Measurements from ENCODE around the gene JAML. TPM values are rescaled to one million over a fixed set of nuclear protein-coding genes. Genes with fewer than 3 reads are reported as not detected.

JAML gene
- total and polyA plus RNA-seq, 2 of the 8 experiments (the other 6 are each of a cell fraction or from before 2014, with no cell fraction given) = 0.12 to 0.58 TPM

- POLR2A ChIA-PET (ENCODE audit: partially characterized antibody) = no interaction called here
- WGBS, 2 experiments (ENCODE audit: extremely low coverage in 1 of 2, insufficient coverage in 1 of 2, insufficient read length in 1 of 2, insufficient replicate concordance in 2 of 2, low coverage in 1 of 2, low lambda C conversion rate in 2 of 2, missing lambda C conversion rate in 1 of 2) = 76% methylated on average over 2 of the region's 2 CpGs; no CpG with 5 or more reads in 1 of the 2 experiments
Measured at GRCh38 chr11:118272001-118272400, 47.2 kb upstream of the JAML start.

More at GRCh38 chr11:118272001-118272400, 47.2 kb upstream of the JAML start:
- no peak overlapping the region for H3K4me2 ChIP-seq (ENCODE audit: insufficient read depth in 1 of 2, low read depth in 2 of 2, low read length in 2 of 2)
- no peak overlapping the region for H4K5ac ChIP-seq (ENCODE audit: insufficient read length, low read depth, low read length)
- H2AFZ ChIP-seq (ENCODE audit: low read length) = no peak overlapping the region
- DNase-seq (ENCODE audit: low read depth in 1 of 2, low spot score in 2 of 2) (no peak), FAIRE-seq (no peak)
- TF ChIP-seq RFX5 (IDR thresholded peaks at IDR 0.05; ENCODE audit: borderline replicate concordance, low read depth, low read length) = no peak
- no peak for TF ChIP-seq SIX5 (IDR thresholded peaks at IDR 0.05; ENCODE audit: low read depth, low read length)
- no peak for TF ChIP-seq TAF7 (optimal IDR thresholded peaks at IDR 0.05; ENCODE audit: borderline replicate concordance, low read depth, low read length)
- no peak for TF ChIP-seq JUN (IDR thresholded peaks at IDR 0.05; ENCODE audit: low read depth, low read length)
- no peaks in the 10 kb centered on the region for H3K9me3 ChIP-seq (ENCODE audit: insufficient read depth in 2 of 2, low read depth in 1 of 2, low read length in 1 of 2)
- H3K27me3 ChIP-seq (replicated peaks in 1 of 4; ENCODE audit: control insufficient read depth in 3 of 4, extremely low read depth in 1 of 4, insufficient read depth in 3 of 4, low read length in 3 of 4) = peaks cover 0 to 2% (median under 1%) of the 10 kb centered on the region in 4 experiments; a peak in 4 of 7 replicates
- no peak overlapping the region for H4K8ac ChIP-seq (ENCODE audit: extremely low read depth, insufficient read depth, low read length)
- H3K27ac ChIP-seq (ENCODE audit: low read depth, low read length) = no peak overlapping the region
- H3K4me3 ChIP-seq (ENCODE audit: extremely low read depth in 1 of 4, insufficient read depth in 2 of 4, low read depth in 3 of 4, low read length in 4 of 4) = no peak overlapping the region
- H3K56ac ChIP-seq (replicated peaks; ENCODE audit: insufficient read length, low read depth, low read length) = no peak overlapping the region
- no peak overlapping the region for H2BK12ac ChIP-seq (ENCODE audit: low read depth, low read length)
- no peaks in the 10 kb centered on the region for H3K4me1 ChIP-seq (replicated peaks in 1 of 4; ENCODE audit: control insufficient read depth in 3 of 4, insufficient read depth in 4 of 4, low read length in 3 of 4)
- H2BK20ac ChIP-seq (ENCODE audit: low read length) = no peak overlapping the region
- CTCF ChIA-PET (ENCODE audit: partially characterized antibody) = interaction anchor here (1.4 kb wide), 1 partner anchor 8 kb away, joined by 3 read pairs; no protein-coding TSS in a partner anchor
- H3K9ac ChIP-seq (replicated peaks in 1 of 4; ENCODE audit: extremely low read depth in 1 of 4, low read depth in 3 of 4, low read length in 3 of 4) = no peak overlapping the region
- H3K23me2 ChIP-seq (ENCODE audit: low read depth, low read length) = no peaks in the 10 kb centered on the region
- H3K79me2 ChIP-seq (ENCODE audit: control insufficient read depth in 1 of 2, insufficient read depth in 2 of 2, low read length in 2 of 2) = no peaks in the 10 kb centered on the region
- H3K36me3 ChIP-seq (ENCODE audit: control insufficient read depth in 2 of 4, insufficient read depth in 4 of 4, low read length in 3 of 4) = no peaks in the 10 kb centered on the region
- H2AK5ac ChIP-seq (ENCODE audit: low read depth, low read length) = no peak overlapping the region
- no peak overlapping the region for H2BK15ac ChIP-seq (ENCODE audit: low read length)
- H4K20me1 ChIP-seq (replicated peaks in 1 of 2; ENCODE audit: control insufficient read depth in 1 of 2, insufficient read depth in 2 of 2, low read length in 2 of 2) = no peaks in the 10 kb centered on the region
- H3K23ac ChIP-seq (ENCODE audit: insufficient read length) = no peak overlapping the region
- no peak overlapping the region for H3K14ac ChIP-seq (ENCODE audit: insufficient read length)
- H2BK120ac ChIP-seq (replicated peaks; ENCODE audit: low read depth, low read length) = no peak overlapping the region
- no peak overlapping the region for H2BK5ac ChIP-seq (ENCODE audit: low read depth, low read length)
- H3K79me1 ChIP-seq (ENCODE audit: low read depth, low read length) = no peaks in the 10 kb centered on the region
- no peak overlapping the region for H3K18ac ChIP-seq (ENCODE audit: extremely low read depth, low read length)
- H4K91ac ChIP-seq (replicated peaks; ENCODE audit: insufficient read length, low read length) = no peak overlapping the region
- H3K4ac ChIP-seq (replicated peaks; ENCODE audit: insufficient read length, low read depth, low read length) = no peak overlapping the region

All from H1 (cell line).